NCI-H2029 (cell line): Measurements from ENCODE around the gene MACROH2A1.

Source experiments
- DNase-seq: peaks from one replicate; lab custom pipeline; 2025; lab: John Stamatoyannopoulos, UW

The MACROH2A1 gene

DNA sequence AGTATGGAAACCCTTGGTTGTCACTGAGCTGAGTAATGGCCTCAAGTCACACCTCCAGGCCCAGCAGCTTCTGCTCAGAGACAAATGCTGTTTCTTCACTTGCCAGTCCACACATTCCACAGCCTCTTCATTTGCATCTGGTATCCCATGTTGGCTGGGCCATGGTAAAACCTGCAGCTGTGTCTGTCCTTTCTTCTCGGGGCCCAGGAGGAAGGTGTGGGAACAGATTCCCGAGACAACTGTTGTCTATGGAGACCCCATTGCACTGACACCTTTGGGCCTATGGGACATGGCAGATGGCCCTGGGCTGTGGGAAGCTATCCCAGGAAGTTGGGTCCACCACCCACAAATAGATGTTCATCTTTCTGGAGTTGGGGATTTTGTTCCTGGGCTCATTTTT is 85.1 kb downstream of the MACROH2A1 start:
- DNase-seq = no peak

DNA sequence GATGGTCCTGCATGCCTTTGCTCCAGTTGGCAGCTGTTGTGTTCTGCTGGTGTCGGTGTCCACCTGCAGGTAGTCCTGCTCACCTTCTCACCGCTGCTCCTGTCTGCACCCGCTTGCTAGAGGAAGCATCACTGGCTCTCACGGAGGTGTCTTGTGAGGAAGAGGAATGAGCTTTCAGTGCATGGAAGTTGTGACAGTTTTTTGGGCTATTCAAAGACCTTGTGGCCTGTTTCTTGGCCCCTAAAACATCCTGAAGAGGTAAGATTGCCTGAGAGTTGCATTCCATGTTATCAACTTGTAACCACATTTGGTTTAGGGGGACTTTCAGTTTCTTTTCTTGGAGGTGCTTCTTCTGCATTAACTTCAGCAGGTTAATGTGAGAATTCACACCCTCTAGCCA is 85.6 kb downstream of the MACROH2A1 start:
- DNase-seq = no peak

- DNase-seq = no peak
These were observed 86.6 kb downstream of the MACROH2A1 start for GRCh38 chr5:135312255-135312935.

DNA sequence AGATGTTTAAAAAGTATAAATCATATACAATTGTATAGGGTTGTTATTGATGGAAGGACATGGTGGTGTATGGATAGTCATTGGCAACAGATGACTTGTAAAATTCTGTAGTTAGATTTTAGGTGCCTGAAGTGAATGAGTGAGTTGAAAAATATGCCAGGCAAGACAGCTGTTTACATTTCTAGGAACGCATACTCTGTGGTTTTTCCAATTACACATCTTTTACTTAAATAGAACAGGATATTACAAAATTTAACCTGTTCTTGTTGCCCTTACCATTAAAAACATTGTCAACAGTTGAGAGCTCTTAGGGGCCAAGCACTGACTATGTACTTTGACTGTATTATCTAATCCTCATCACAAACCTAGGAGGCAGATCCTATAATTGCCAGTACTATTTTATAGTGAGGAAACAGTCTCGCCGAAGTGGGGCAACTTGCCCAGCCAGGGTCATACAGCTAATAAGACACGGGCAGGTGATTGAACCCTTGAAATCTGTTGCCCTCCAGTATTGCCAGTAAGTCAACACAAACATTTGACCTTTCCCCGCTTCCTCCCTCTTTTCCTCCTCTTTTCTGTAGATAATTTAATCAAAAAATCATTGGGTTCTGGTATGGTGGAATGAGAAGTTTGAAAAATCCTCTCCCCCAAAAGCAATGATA is 88.6 kb downstream of the MACROH2A1 start:
- no peak for DNase-seq

- no peak for DNase-seq
These were observed 89.4 kb downstream of the MACROH2A1 start for GRCh38 chr5:135309391-135310327.

DNA sequence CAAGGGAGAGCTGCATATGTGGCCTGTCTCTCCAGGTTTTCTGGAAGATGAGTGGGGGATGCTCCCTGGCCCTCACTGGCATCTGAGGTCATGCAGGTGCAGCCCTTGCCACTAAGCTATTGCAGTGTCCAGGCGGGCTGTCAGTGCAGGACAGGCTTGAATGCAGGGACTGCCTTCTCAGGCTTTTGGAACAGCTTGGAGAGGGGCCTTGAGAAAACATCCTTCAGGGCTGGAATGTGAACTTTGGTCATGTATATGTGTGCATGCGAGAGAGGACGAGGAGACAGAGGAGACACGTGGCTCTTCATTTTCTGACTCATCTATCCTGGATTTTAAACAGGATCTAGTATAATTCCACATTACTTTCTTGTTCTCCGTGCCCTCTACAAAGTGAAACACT is 90.3 kb downstream of the MACROH2A1 start:
- DNase-seq = no peak

GRCh38 chr5:135308245-135308644 is 90.8 kb downstream of the MACROH2A1 start:
- DNase-seq = no peak

DNA sequence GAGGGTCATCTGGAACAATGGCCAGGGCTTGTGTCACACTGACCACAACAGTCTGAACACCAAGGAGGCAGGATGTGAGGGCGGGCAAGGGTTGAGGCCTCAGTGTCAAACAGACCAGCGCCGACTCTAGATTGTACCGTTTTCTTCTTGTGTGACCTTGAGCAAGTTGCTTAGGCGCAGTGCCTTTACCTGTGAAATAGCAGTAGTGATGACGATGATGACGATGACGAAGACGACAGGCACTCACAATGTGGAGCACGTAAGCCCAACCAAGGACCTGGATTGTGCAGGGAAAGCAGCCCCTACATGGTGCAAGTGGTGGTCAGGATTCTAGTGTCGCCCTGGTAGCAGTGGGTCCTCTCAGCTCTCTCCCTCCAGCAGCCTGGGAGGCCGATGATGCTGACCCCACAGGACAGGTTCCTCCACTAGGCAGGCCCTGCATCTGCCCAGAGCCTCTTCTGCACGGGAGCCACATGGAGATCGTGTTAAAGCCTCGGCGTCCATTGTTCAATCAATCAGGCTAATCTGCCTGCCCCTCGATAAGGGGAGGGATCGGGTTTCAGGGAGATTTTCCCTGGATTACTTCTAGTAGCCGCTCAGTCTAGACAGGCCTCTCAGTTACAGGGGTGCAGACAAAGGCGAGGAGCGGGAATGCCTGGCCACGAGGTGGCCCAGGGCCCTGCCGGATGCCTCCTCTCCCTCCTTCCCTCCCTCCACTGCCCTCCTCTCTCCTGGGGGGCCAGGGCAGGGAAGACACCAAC is 91.7 kb downstream of the MACROH2A1 start:
- no peak for DNase-seq

DNA sequence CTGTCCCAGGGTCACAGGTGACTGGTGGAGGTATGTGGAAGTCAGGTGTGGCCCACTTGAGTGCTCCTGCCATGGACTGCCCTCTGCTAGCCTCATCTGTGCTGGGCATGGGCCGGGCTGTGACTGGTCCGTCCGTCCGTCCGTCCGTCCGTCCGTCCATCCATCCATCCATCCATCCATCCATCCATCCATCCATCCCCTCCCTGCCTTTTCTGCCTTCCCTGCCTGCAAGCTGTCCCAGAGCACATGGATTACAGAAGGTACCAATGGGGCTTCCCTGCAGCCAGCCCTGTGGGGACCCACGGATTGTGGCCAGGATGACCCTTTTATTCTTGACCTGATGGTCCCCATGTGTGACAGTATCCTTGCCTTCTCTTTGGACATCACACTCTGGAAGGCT is 92.5 kb downstream of the MACROH2A1 start:
- DNase-seq = no peak

DNA sequence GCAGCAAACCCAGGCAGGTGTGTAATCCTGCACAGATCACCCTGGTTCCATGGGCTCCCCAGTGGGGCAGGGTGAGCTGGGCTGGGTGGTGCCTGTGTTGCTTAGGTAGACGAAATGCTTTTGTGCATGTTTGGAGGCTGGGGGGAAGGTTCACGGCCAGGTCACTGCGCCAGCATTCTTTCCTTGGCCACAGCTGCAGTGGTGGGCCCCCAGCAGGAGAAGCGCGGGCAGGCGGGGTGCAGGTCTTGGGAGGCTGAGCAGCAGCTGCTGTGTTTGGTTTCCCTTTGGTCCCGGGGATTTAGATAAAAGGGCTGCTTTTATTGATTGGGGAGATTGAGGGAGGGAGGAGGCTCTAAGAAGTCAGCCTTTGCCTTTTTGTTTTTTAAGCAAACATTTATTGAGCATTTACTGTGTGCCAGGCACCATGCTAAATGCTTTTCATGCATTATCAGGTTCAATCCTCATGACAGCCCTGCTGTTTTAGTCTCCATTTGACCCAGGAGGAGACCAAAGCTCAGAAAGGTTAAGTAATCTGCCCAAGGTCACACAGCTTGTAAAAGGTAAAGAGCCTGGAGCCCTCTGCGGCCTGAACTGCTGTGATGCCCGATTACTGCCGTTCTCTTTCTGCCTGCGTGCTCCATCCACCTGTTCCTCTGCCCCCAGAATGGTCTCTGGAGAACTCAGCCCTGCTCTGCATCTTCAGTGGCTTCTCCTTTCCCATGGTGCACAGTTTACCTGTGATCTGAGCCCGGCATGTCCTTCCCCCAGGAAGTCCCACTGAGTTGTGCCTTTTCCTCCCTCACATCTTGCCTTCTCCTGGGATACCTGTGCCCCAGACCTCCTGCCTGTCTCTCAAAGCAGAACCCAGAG is 94.4 kb downstream of the MACROH2A1 start:
- no peak for DNase-seq

- DNase-seq = no peak
These were observed 95.4 kb downstream of the MACROH2A1 start for GRCh38 chr5:135303582-135304173.

- no peak for DNase-seq
These were observed 101.9 kb downstream of the MACROH2A1 start for GRCh38 chr5:135296900-135297816.

GRCh38 chr5:135295852-135296251 is 103.2 kb downstream of the MACROH2A1 start:
- DNase-seq = no peak

DNA sequence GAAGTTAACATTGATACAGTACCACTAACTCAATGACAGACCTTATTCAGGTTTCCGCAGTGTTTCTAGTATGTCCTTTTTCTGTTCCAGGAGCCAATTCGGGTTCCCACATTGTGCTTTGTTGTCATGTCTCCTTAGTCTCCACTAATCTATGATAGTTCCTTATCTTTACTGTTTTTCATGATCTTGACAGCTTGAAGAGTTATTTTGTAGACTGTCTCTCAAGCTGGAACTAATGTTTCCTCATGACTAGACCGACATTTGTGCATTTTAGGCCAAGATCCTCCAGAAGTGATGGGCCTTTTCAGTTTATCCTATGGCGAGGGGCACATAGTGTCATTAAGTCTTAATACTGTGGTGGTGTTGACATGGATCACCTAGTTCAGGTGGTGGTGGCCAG is 104.2 kb downstream of the MACROH2A1 start:
- DNase-seq = no peak

GRCh38 chr5:135289651-135290050 is 109.4 kb downstream of the MACROH2A1 start:
- no peak for DNase-seq

GRCh38 chr5:135287551-135287950 is 111.5 kb downstream of the MACROH2A1 start:
- DNase-seq = no peak
